Lung (tissue), 12 donors: ENCODE results near the gene FOXRED1. TPM values are rescaled to one million over a fixed set of nuclear protein-coding genes. Genes with fewer than 3 reads are reported as not detected.
A peak's percentile ranks its signal among the peaks of the same experiment; 100 is the strongest.
"Not testable (repeated sequence)": the region's sequence is repeated elsewhere in the genome, so short reads cannot be mapped to it uniquely, and the experiment has no call there.

Experiments
- ATAC-seq: fragments of 200-7000 bp; cut with Tn5 transposase; one replicate; pipeline ENCODE4 v1.9.1; 2020; ENCODE audit warnings: moderate number of reproducible peaks; ENCODE audit not compliant: insufficient read depth, low FRiP score
- DNase-seq, 3 donors: peaks; one replicate each; pipeline ENCODE4 v3.0.0-alpha.2; 2013 to 2017
- H3K27ac ChIP-seq, 2 donors: one replicate each; pipeline ENCODE4 v1.5.1; 2013; ENCODE audit warnings: mild to moderate bottlenecking in 2 of 2, moderate library complexity in 2 of 2, control low read depth in 1 of 2, inconsistent platforms in 1 of 2, low read depth in 1 of 2, low read length in 1 of 2
- H3K27me3 ChIP-seq, 3 donors: one replicate each; pipeline ENCODE4 v1.5.1; 2013; ENCODE audit warnings: low read length in 2 of 3; ENCODE audit not compliant: control insufficient read depth in 3 of 3, insufficient read depth in 3 of 3
- H3K36me3 ChIP-seq, 4 donors: one replicate each; pipeline ENCODE4 v1.5.1; 2013; ENCODE audit warnings: low read length in 4 of 4, mild to moderate bottlenecking in 1 of 4, moderate library complexity in 1 of 4; ENCODE audit not compliant: control insufficient read depth in 4 of 4, insufficient read depth in 4 of 4
- H3K4me1 ChIP-seq, 5 donors: one replicate each; pipeline ENCODE4 v1.5.1; 2013; ENCODE audit warnings: low read length in 5 of 5, mild to moderate bottlenecking in 2 of 5, moderate library complexity in 1 of 5; ENCODE audit not compliant: control insufficient read depth in 5 of 5, insufficient read depth in 5 of 5
- H3K4me3 ChIP-seq: one replicate; pipeline ENCODE4 v1.5.1; 2013; ENCODE audit warnings: mild to moderate bottlenecking, control low read depth, moderate library complexity
- H3K9ac ChIP-seq, 2 donors: one replicate each; pipeline ENCODE4 v1.5.1; 2013; ENCODE audit warnings: low read length in 2 of 2, control low read depth in 1 of 2; ENCODE audit not compliant: insufficient read depth in 1 of 2
- H3K9me3 ChIP-seq, 4 donors: one replicate each; pipeline ENCODE4 v1.5.1; 2013; ENCODE audit warnings: low read length in 3 of 4, mild to moderate bottlenecking in 1 of 4, moderate library complexity in 1 of 4; ENCODE audit not compliant: control insufficient read depth in 4 of 4, insufficient read depth in 3 of 4
- WGBS, 2 donors: extraction: QIAGEN DNeasy Blood & Tissue Kit; methylation state at CpG; one replicate each; pipeline ENCODE4 v1.1.7; 2013; 5-methylcytosine and 5-hydroxymethylcytosine counted together
- polyA plus RNA-seq, 2 donors: library from polyadenylated mRNA; stranded (reverse); fragments of 200-250 nt; gene quantifications; one replicate each; pipeline ENCODE4 v1.2.1, GENCODE V29; 2013
- total RNA-seq, 2 donors: library from RNA; depleted of rRNA in 1 of 2; stranded (reverse); fragments of >200 nt in 1 of 2; gene quantifications; one replicate each; pipeline ENCODE4 v1.2.1, GENCODE V29; 2014 to 2021
- TF ChIP-seq, protein P1 (sequence below): IDR thresholded peaks from 2 replicates; pipeline ENCODE4 v1.5.1; 2012; ENCODE audit warnings: mild to moderate bottlenecking; ENCODE audit errors: control extremely low read depth, extremely low read depth
- donor health status: control.
- donor health status: control.
- donor health status: Bipolar disorder and iron deficiency.
- donor health status: healthy.
- donor health status: DM: yes; HTN: yes; CAD: no.

Gene FOXRED1
- total and polyA plus RNA-seq, 4 donors = 18.0 to 28.4 (median 20.7) TPM

DNA sequence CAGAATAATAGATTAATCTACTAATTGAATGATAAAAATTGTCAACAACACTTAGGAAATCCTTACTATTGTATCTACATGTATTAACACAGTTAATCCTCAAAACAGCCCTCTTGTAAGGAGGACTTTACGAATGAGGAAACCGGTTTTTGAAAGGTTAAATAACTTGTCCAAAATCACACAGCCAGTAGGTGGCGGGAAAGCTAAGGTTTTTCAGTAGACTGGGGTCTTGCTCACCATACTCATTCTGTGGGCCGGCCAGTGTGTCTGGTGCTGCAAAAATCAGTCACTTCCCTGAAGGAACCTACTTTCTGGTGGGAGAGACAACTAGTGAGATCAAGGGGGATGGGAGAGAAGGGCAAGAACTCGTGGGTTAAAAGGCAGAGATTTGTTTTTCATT, 38.8 kb downstream of the FOXRED1 start:
- 15 to 43% methylated on average over 5 of the region's 5 CpGs for WGBS, 2 donors
- no peak for ATAC-seq
- DNase-seq = peak; percentile 51 to 73 (median 62)
- Histone ChIP-seq H3K27ac (no peak overlapping the region), H3K9ac (no peak overlapping the region), H3K9me3 (no peaks in the 10 kb centered on the region), H3K36me3 (peaks cover 0 to 12% (median 7%) of the 10 kb centered on the region in 4 donors), H3K4me1 (peaks cover 0 to 18% (median 6%) of the 10 kb centered on the region in 5 donors), H3K4me3 (no peak overlapping the region), H3K27me3 (no peaks in the 10 kb centered on the region)
- TF ChIP-seq, protein P1, sequence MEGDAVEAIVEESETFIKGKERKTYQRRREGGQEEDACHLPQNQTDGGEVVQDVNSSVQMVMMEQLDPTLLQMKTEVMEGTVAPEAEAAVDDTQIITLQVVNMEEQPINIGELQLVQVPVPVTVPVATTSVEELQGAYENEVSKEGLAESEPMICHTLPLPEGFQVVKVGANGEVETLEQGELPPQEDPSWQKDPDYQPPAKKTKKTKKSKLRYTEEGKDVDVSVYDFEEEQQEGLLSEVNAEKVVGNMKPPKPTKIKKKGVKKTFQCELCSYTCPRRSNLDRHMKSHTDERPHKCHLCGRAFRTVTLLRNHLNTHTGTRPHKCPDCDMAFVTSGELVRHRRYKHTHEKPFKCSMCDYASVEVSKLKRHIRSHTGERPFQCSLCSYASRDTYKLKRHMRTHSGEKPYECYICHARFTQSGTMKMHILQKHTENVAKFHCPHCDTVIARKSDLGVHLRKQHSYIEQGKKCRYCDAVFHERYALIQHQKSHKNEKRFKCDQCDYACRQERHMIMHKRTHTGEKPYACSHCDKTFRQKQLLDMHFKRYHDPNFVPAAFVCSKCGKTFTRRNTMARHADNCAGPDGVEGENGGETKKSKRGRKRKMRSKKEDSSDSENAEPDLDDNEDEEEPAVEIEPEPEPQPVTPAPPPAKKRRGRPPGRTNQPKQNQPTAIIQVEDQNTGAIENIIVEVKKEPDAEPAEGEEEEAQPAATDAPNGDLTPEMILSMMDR = no peak

DNA sequence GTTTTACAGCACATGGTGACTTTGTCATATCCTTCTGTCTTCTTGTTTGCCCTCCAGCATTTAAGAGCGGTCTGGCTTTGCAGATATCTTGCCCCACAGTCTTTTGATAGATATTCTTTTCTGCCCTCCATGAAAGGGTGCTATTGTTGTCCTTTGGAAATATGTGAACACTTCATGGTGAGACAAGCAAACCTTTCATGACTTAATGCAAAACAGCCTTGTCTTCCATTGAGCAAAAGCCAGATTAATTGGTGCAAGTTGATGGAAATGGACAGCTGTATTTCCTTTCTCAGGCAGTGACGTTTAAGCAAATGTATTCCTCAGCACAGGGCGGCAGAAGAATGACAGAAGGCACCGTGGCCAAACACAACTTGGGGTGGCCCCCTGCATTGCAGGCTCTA, 39.3 kb downstream of the FOXRED1 start:
- H3K27me3 ChIP-seq = no peaks in the 10 kb centered on the region
- DNase-seq (no peak), ATAC-seq (no peak)
- H3K4me1 ChIP-seq = peaks cover 0 to 15% (median 8%) of the 10 kb centered on the region in 5 donors
- H3K36me3 ChIP-seq = peaks cover 0 to 12% (median 8%) of the 10 kb centered on the region in 4 donors
- H3K27ac ChIP-seq = no peak overlapping the region
- no peak overlapping the region for H3K4me3 ChIP-seq
- 81 to 86% methylated on average over 4 of the region's 4 CpGs for WGBS, 2 donors
- H3K9ac ChIP-seq = no peak overlapping the region
- TF ChIP-seq, protein P1 = no peak
- H3K9me3 ChIP-seq = no peaks in the 10 kb centered on the region

DNA sequence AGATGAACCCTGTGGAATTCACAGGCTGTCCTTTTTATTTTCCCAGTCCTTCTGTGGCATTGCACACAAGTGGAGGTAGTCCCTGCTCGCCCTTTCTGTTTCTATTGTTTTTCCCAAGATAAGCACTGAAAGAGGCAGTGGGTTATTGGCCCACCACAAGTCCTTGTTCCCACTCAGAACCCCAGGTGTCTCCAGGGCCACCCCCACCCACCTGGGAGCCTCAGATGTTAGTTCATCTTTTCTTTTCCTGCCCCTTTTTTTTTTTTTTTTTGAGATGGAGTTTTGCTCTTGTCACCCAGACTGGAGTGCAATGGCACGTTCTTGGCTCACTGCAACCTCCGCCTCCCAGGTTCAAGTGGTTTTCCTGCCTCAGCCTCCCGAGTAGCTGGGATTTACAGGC, 39.8 kb downstream of the FOXRED1 start:
- Histone ChIP-seq H3K36me3 (peaks cover 0 to 12% (median 8%) of the 10 kb centered on the region in 4 donors), H3K4me1 (peaks cover 0 to 12% (median 8%) of the 10 kb centered on the region in 5 donors)
- H3K27me3 ChIP-seq, DNase-seq, H3K9me3 ChIP-seq, H3K4me3 ChIP-seq, H3K27ac ChIP-seq, ATAC-seq, H3K9ac ChIP-seq: not testable (repeated sequence)
- 78 to 92% methylated on average over 4 of the region's 4 CpGs for WGBS, 2 donors

DNA sequence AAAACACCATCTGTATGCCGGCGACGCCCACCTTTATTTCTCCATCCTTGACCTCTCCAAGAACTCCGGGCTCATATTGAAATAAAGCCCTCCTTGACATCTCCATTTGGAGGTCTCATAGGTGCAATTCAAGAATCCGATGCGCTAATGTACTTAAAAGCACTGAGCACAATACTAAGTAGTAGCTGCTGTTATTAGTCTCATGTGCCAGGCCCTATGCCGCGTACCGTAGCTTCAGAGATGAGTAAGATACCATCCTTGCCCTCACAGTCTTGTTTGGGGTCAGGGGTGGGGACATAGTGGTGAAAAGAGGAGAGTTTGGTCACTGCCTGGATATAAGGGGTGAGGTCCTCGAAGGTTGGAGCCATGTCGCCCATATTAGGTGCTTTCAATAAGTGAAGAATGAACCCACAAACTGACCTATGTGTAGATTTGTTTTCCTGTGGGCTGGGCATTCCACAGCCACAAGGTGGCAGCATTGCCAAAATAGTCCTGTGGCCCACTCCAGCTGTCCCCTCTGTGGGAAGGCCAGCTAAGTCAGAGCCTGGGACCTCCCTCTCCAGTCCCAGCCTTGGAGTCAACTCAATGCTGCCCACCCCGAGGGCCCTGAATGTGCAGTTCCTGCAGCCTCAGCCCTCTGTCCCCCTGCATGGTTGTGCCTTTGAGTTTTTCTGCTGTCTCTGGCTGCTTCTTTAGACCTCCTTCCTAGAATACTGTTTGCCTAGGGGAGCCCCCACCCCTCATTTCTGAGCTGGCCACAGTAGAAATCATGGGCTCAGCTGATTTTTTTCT, 41.4 kb downstream of the FOXRED1 start:
- Histone ChIP-seq H3K9me3 (no peaks in the 10 kb centered on the region), H3K9ac (no peak overlapping the region), H3K36me3 (peaks cover 0 to 12% (median 8%) of the 10 kb centered on the region in 4 donors), H3K27me3 (no peaks in the 10 kb centered on the region), H3K4me1 (peaks cover 0 to 8% (median 4%) of the 10 kb centered on the region in 5 donors), H3K27ac (no peak overlapping the region), H3K4me3 (no peak overlapping the region)
- WGBS, 2 donors = 71 to 72% methylated on average over 12 of the region's 12 CpGs
- ATAC-seq = peak; percentile 93
- TF ChIP-seq, protein P1 = peak; percentile 76
- DNase-seq = peak; percentile 87 to 92 (median 90)
